ENCODE results near the gene PDE1C.

Gene PDE1C

DNA sequence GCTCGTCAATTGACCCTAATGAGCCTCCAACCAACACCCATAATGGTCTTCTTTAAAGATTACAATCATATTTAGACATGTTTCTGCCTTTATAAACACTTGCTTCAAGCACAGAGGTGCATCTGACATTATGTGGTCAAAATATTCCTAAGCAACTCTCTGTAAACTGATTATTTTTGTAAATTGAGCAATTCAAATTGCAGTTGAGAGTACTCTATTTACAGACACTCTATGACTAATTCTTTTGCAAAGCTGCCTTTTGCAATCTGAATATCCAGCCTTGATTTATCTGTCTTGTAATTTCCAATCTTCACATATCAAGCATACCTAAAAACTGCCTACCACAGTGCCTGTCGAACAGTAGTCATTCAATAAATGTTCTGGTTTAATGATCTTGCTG, 112.0 kb downstream of the PDE1C start:
- no peak overlapping the region for H3K4me3 ChIP-seq (ENCODE audit: low read depth, low read length)
- TF ChIP-seq, protein P1, sequence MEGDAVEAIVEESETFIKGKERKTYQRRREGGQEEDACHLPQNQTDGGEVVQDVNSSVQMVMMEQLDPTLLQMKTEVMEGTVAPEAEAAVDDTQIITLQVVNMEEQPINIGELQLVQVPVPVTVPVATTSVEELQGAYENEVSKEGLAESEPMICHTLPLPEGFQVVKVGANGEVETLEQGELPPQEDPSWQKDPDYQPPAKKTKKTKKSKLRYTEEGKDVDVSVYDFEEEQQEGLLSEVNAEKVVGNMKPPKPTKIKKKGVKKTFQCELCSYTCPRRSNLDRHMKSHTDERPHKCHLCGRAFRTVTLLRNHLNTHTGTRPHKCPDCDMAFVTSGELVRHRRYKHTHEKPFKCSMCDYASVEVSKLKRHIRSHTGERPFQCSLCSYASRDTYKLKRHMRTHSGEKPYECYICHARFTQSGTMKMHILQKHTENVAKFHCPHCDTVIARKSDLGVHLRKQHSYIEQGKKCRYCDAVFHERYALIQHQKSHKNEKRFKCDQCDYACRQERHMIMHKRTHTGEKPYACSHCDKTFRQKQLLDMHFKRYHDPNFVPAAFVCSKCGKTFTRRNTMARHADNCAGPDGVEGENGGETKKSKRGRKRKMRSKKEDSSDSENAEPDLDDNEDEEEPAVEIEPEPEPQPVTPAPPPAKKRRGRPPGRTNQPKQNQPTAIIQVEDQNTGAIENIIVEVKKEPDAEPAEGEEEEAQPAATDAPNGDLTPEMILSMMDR (IDR thresholded peaks at IDR 0.05; ENCODE audit: low read depth, low read length) = no peak

DNA sequence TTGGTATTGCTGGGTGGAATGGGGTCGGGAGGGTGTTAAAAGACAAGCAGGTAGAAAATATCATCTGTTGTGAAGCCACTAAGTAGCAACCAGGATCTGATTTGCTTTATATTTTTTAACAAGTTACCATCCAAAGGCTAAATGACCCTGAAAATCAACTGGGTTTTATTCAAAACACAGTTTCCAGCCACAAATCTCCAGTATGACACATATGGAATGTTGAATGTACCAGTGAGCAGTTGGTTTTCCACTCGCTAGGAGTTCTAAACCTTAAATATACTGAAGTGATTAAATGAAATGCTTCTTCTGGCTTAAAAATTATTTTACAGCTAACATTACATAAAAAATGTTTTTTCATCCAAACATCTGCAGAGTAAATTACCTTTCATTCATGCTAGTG, 112.5 kb downstream of the PDE1C start:
- TF ChIP-seq, protein P1 (IDR thresholded peaks at IDR 0.05; ENCODE audit: low read depth, low read length) = no peak
- H3K4me3 ChIP-seq (ENCODE audit: low read depth, low read length) = no peak overlapping the region

DNA sequence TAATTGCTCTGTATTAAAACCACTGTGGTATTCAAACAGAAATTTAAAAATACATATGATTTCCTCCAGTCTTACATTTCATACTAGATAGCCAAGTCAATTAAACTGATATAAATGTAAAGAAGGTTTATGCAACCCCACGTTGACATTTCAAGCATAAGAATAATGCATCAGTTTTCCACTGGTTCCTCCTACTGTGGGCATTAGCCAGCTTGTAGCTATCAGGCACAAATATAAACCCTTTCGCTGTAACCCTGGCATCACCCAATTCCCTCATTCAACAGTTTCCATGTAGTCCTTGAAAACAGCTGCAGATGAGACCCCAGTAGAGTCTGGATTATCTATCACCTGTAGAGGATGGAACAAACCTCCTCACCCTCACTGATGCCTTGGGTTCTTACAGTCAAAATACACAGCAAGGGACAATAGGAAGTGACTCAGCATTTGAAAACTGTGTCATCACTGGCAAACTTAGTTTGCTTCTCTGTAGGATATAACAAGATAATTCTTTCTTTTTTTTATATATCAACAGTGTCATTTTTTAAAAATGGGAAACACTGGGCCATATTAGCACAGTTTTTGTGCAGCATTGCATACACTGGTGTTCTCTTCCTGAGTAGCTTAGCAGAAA, 113.0 kb downstream of the PDE1C start:
- no peak overlapping the region for H3K4me3 ChIP-seq (ENCODE audit: low read depth, low read length)
- TF ChIP-seq, protein P1 (IDR thresholded peaks at IDR 0.05; ENCODE audit: low read depth, low read length) = no peak

DNA sequence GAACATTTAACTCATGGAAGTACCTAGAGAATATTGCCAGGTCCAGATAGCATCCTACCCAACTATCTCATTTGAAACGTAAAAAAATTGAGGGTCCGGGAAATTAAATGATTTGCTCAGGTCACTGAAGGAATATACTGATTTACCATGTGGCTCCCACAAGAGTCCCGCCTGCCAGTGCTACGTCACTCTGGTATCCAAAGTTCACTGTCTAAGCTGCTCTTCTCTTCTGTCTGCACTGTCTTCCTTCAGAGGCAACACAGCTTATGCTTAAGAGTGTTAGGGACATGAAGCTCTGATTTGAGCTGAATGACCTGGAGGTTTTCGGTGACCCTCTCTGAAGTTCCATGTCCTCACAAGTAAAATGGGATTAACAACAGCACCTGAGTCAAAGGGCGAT, 114.6 kb downstream of the PDE1C start:
- TF ChIP-seq, protein P1 (IDR thresholded peaks at IDR 0.05; ENCODE audit: low read depth, low read length) = no peak
- no peak overlapping the region for H3K4me3 ChIP-seq (ENCODE audit: low read depth, low read length)

DNA sequence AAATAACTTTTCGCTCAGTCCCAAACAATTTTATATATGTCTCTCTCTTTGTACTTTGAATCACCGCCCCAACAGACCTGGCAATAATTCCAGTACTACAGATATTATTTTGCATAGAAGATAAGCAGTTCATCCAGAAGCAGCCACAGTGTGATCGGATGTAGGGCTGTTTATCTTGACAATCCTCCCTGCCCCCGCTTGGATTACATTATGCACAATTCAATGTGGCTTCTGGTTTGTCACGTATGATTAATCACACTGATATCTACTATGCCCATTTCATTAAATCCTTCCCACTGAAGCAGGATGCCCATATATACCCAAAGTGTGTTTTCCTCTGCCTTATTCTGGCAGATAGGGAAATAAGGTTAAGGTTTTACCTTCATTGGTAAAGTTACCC, 115.2 kb downstream of the PDE1C start:
- no peak overlapping the region for H3K4me3 ChIP-seq (ENCODE audit: low read depth, low read length)
- TF ChIP-seq, protein P1 (IDR thresholded peaks at IDR 0.05; ENCODE audit: low read depth, low read length) = no peak

DNA sequence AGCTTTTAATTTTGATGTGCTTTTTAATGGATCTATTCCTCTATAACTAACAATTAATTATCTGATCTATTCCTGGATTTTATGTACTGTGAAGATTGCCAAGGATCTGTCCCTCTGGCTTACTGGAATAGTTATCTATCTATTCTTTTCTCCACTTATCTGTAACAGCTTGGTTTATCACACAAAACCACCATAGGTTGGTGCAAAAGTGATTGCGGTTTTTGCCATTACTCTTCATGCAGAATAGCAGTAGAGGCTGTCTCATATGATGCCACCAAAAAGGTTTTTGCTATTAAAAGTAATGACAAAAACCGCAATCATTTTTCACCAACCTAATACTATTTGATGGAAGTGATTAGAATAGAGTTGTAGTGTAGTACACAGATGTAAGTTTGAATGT, 115.7 kb downstream of the PDE1C start:
- no peak overlapping the region for H3K4me3 ChIP-seq (ENCODE audit: low read depth, low read length)
- TF ChIP-seq, protein P1 (IDR thresholded peaks at IDR 0.05; ENCODE audit: low read depth, low read length) = no peak

DNA sequence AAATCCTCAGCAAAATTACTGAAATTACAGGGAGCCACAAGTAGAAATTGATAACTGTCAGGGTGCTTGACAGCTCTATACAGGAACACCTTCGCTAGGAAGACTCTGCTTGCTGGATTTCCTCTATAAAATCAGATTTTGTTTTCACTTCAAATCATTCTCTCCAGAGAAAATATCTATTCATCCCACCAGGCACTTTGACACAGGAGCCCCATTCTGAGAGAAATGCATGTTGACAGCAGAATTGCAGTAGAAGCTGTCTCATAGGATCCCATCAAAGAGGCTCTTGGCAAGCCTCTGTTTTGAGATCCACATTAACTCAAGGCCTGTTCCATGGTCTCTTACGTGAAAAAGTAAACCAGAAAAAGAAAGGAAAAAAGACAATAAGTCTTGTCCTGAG, 116.8 kb downstream of the PDE1C start:
- no peak overlapping the region for H3K4me3 ChIP-seq (ENCODE audit: low read depth, low read length)
- TF ChIP-seq, protein P1 (IDR thresholded peaks at IDR 0.05; ENCODE audit: low read depth, low read length) = no peak
